HepG2 (cell line): Measurements from ENCODE around the gene FFAR2. TPM values are rescaled to one million over a fixed set of nuclear protein-coding genes. Genes with fewer than 3 reads are reported as not detected.
A peak's percentile ranks its signal among the peaks of the same experiment; 100 is the strongest.

Source experiments
- ARHGAP35 ChIP-seq: sonication (generic); formaldehyde crosslinking; IDR thresholded peaks from 2 replicates; pipeline ENCODE4 v1.9.0; 2022; ENCODE audit warnings: mild to moderate bottlenecking, inconsistent platforms, moderate library complexity, missing genetic modification reagents, borderline replicate concordance
- ATF7-NPFF ChIP-seq: sonication (generic); formaldehyde crosslinking; IDR thresholded peaks from 2 replicates; pipeline ENCODE4 v1.8.1; 2023; ENCODE audit warnings: mild to moderate bottlenecking, low read depth, missing genetic modification reagents, moderate library complexity
- BRF2 ChIP-seq: sonication (generic); formaldehyde crosslinking; IDR thresholded peaks from 2 replicates; pipeline ENCODE4 v1.8.1; 2022; ENCODE audit warnings: mild to moderate bottlenecking, missing genetic modification reagents
- EHMT2 ChIP-seq: fragments of 200-600 bp; sonication (generic); IDR thresholded peaks from 2 replicates; pipeline ENCODE4 v1.7.0; 2017; ENCODE audit warnings: antibody characterized with exemption, low read depth, low read length, borderline replicate concordance
- ELF3 ChIP-seq: IDR thresholded peaks from 2 replicates; pipeline ENCODE4 v1.6.1; 2016; ENCODE audit warnings: missing genetic modification reagents, missing compliant biosample characterization
- FLYWCH1 ChIP-seq: sonication (generic); formaldehyde crosslinking; IDR thresholded peaks from 2 replicates; pipeline ENCODE4 v1.8.1; 2023; ENCODE audit warnings: mild to moderate bottlenecking, missing genetic modification reagents
- GMEB2 ChIP-seq: IDR thresholded peaks from 2 replicates; pipeline ENCODE4 v1.6.1; 2016; ENCODE audit warnings: missing biosample characterization, missing genetic modification reagents, low read depth
- HIC2 ChIP-seq: sonication (generic); formaldehyde crosslinking; IDR thresholded peaks from 2 replicates; pipeline ENCODE4 v1.9.0; 2022; ENCODE audit warnings: low read depth, missing genetic modification reagents
- IKZF5 ChIP-seq: IDR thresholded peaks from 2 replicates; pipeline ENCODE4 v1.6.1; 2018; ENCODE audit warnings: missing genetic modification reagents, mild to moderate bottlenecking, missing compliant biosample characterization
- KDM5B ChIP-seq: sonication (generic); formaldehyde crosslinking; IDR thresholded peaks from 2 replicates; pipeline ENCODE4 v1.4.0; 2020; ENCODE audit warnings: missing genetic modification reagents, mild to moderate bottlenecking, borderline replicate concordance
- KMT2B ChIP-seq: IDR thresholded peaks from 2 replicates; pipeline ENCODE4 v1.6.1; 2016; ENCODE audit warnings: missing genetic modification reagents, missing compliant biosample characterization
- NCOA2 ChIP-seq: sonication (generic); formaldehyde crosslinking; IDR thresholded peaks from 2 replicates; pipeline ENCODE4 v1.8.0; 2022; ENCODE audit warnings: inconsistent platforms
- NFYB ChIP-seq: sonication (generic); formaldehyde crosslinking; IDR thresholded peaks from 2 replicates; pipeline ENCODE4 v1.4.0; 2020; ENCODE audit warnings: missing genetic modification reagents
- POLR2A ChIP-seq, 2 experiments: IDR thresholded peaks; 2 replicates each; pipeline ENCODE4 v1.6.1; 2011; ENCODE audit warnings: low read depth in 2 of 2, low read length in 2 of 2, mild to moderate bottlenecking in 1 of 2, moderate library complexity in 1 of 2; ENCODE audit not compliant: insufficient read depth in 1 of 2
- POLR2G ChIP-seq: fragments of 200-400 bp; formaldehyde crosslinking; IDR thresholded peaks from 2 replicates; pipeline ENCODE4 v1.6.1; 2018; ENCODE audit warnings: mild to moderate bottlenecking, low read depth, low read length, moderate library complexity
- PRMT3 ChIP-seq: sonication (generic); formaldehyde crosslinking; IDR thresholded peaks from 2 replicates; pipeline ENCODE4 v1.8.1; 2022; ENCODE audit warnings: low read depth, mild to moderate bottlenecking, moderate library complexity, missing genetic modification reagents, borderline replicate concordance
- RBM39 ChIP-seq: fragments of 200-400 bp; formaldehyde crosslinking; IDR thresholded peaks from one replicate; pipeline ENCODE4 v1.6.1; 2018; ENCODE audit warnings: antibody characterized with exemption, mild to moderate bottlenecking, low read depth, low read length; ENCODE audit not compliant: poor library complexity, severe bottlenecking
- RNF2 ChIP-seq: fragments of 450-650 bp; conservative IDR thresholded peaks from 2 replicates; pipeline ENCODE4 v1.6.1; 2016; ENCODE audit warnings: low read depth
- TFDP1 ChIP-seq: IDR thresholded peaks from 2 replicates; pipeline ENCODE4 v1.6.1; 2016; ENCODE audit warnings: missing compliant biosample characterization, missing genetic modification reagents, borderline replicate concordance
- ZFP82 ChIP-seq: sonication (generic); formaldehyde crosslinking; IDR thresholded peaks from 2 replicates; pipeline ENCODE4 v1.5.1; 2020; ENCODE audit warnings: mild to moderate bottlenecking, missing genetic modification reagents, borderline replicate concordance
- ZKSCAN1 ChIP-seq: fragments of 150-350 bp; IDR thresholded peaks from 2 replicates; pipeline ENCODE4 v1.6.1; 2014; ENCODE audit warnings: low read length
- ZMYM4 ChIP-seq: sonication (generic); formaldehyde crosslinking; IDR thresholded peaks from 2 replicates; pipeline ENCODE4 v1.8.1; 2023; ENCODE audit warnings: mild to moderate bottlenecking, missing genetic modification reagents
- ZNF496 ChIP-seq: sonication (generic); formaldehyde crosslinking; IDR thresholded peaks from 2 replicates; pipeline ENCODE4 v1.8.1; 2023; ENCODE audit warnings: mild to moderate bottlenecking, moderate library complexity, missing genetic modification reagents; ENCODE audit not compliant: insufficient replicate concordance
- ZNF501 ChIP-seq: sonication (generic); formaldehyde crosslinking; IDR thresholded peaks from 2 replicates; pipeline ENCODE4 v1.5.1; 2020; ENCODE audit warnings: mild to moderate bottlenecking, moderate library complexity, missing genetic modification reagents
- ZNF709 ChIP-seq: sonication (generic); formaldehyde crosslinking; IDR thresholded peaks from 2 replicates; pipeline ENCODE4 v1.5.0; 2020; ENCODE audit warnings: mild to moderate bottlenecking, missing genetic modification reagents
- ZNF776 ChIP-seq: sonication (generic); formaldehyde crosslinking; IDR thresholded peaks from 2 replicates; pipeline ENCODE4 v1.4.0; 2020; ENCODE audit warnings: mild to moderate bottlenecking, missing genetic modification reagents
- polyA plus RNA-seq, 8 experiments: library from polyadenylated mRNA; depleted of rRNA in 3 of 8; stranded (reverse) in 7 of 8; unstranded in 1 of 8; fragments of >200 nt; fragmentation: Illumina TruSeq in 4 of 8; extraction: Trizol in 4 of 8; gene quantifications; 2 replicates each; pipeline versions ENCODE4 v1.2.1 to v1.2.3, GENCODE V29; 2011 to 2016; ENCODE audit warnings: low read depth in 4 of 8, missing spikeins in 1 of 8, mixed read lengths in 1 of 8; ENCODE audit not compliant: insufficient read depth in 1 of 8
- total RNA-seq, 5 experiments: library from RNA; depleted of rRNA; stranded (reverse); fragments of >200 nt; fragmentation: Illumina TruSeq; extraction: Trizol; gene quantifications; 2 replicates each; pipeline ENCODE4 v1.2.3, GENCODE V29; 2016; ENCODE audit warnings: low read depth in 1 of 5

Gene FFAR2
- total and polyA plus RNA-seq, 2 of the 13 experiments (the other 11 are each of a cell fraction or from before 2014, with no cell fraction given): 0.12 TPM; not detected in 1

GRCh38 chr19:35421362-35421761 lies 26.7 kb upstream of the FFAR2 start (continued):
- TF ChIP-seq ZNF501 (0 out of 2 replicates have a peak, but pooled peaks have one; percentile 26), NCOA2 (no peak), ZFP82 (no peak), ARHGAP35 (no peak), ZNF776 (CRISPR knock-in tag) (no peak), RBM39 (no peak), KDM5B (0 out of 2 replicates have a peak, but pooled peaks have one; percentile 8), BRF2 (CRISPR knock-in tag) (no peak), ZNF496 (no peak), RNF2 (no peak), POLR2A (IDR thresholded peaks at IDR 0.05; ENCODE audit: insufficient read depth in 1 of 2, low read depth in 2 of 2, low read length in 2 of 2) (no peak), GMEB2 (CRISPR knock-in tag) (no peak), ATF7-NPFF (CRISPR knock-in tag) (peak; percentile 43; the same call in 1 of the 2 replicates), NFYB (no peak), ZNF709 (no peak), TFDP1 (CRISPR knock-in tag) (0 out of 2 replicates have a peak, but pooled peaks have one; percentile 20), HIC2 (no peak), PRMT3 (no peak), IKZF5 (CRISPR knock-in tag) (no peak), POLR2G (no peak), ELF3 (CRISPR knock-in tag) (0 out of 2 replicates have a peak, but pooled peaks have one; percentile 23), FLYWCH1 (no peak), KMT2B (CRISPR knock-in tag) (no peak), ZKSCAN1 (no peak), EHMT2 (no peak), ZMYM4 (CRISPR knock-in tag) (no peak)
